Neuronal stem cell (in vitro differentiated cells): ENCODE measurements around the gene CFP.

Experiments used
- DNase-seq: peaks from one replicate; pipeline ENCODE4 v3.0.0-alpha.2; 2013; ENCODE audit warnings: low spot score
- H2AFZ ChIP-seq: one replicate; pipeline ENCODE4 v1.6.1; 2013; ENCODE audit warnings: mild to moderate bottlenecking, low read length, inconsistent platforms
- H2AK5ac ChIP-seq: 2 replicates; pipeline ENCODE4 v1.6.1; 2013; ENCODE audit warnings: low read depth, mild to moderate bottlenecking, inconsistent platforms, low read length, moderate library complexity, mixed read lengths
- H2BK120ac ChIP-seq: 2 replicates; pipeline ENCODE4 v1.6.1; 2013; ENCODE audit warnings: low read depth, mild to moderate bottlenecking, inconsistent platforms, low read length, moderate library complexity, mixed read lengths
- H2BK12ac ChIP-seq: one replicate; pipeline ENCODE4 v1.6.1; 2013; ENCODE audit warnings: low read length, inconsistent platforms
- H2BK15ac ChIP-seq: 2 replicates; pipeline ENCODE4 v1.6.1; 2013; ENCODE audit warnings: mild to moderate bottlenecking, low read length, inconsistent platforms, mixed read lengths
- H2BK5ac ChIP-seq: one replicate; pipeline ENCODE4 v1.6.1; 2013; ENCODE audit warnings: inconsistent platforms, mild to moderate bottlenecking, low read length, moderate library complexity
- H3K14ac ChIP-seq: one replicate; pipeline ENCODE4 v1.6.1; 2013; ENCODE audit warnings: low read length, inconsistent platforms
- H3K18ac ChIP-seq: 2 replicates; pipeline ENCODE4 v1.6.1; 2013; ENCODE audit warnings: low read length, inconsistent platforms
- H3K23ac ChIP-seq: 2 replicates; pipeline ENCODE4 v1.6.1; 2013; ENCODE audit warnings: low read depth, mild to moderate bottlenecking, mixed read lengths, low read length, inconsistent platforms; ENCODE audit not compliant: poor library complexity
- H3K27ac ChIP-seq: replicated peaks from 3 replicates; pipeline ENCODE4 v1.5.1; 2013; ENCODE audit warnings: low read length, inconsistent platforms
- H3K27me3 ChIP-seq, 3 experiments: 2 replicates each; pipeline ENCODE4 v1.6.1; 2013; ENCODE audit warnings: low read length in 3 of 3, mild to moderate bottlenecking in 2 of 3, inconsistent platforms in 1 of 3, low read depth in 1 of 3, mixed read lengths in 1 of 3, moderate library complexity in 1 of 3; ENCODE audit not compliant: control insufficient read depth in 3 of 3, insufficient read depth in 3 of 3
- H3K36me3 ChIP-seq, 2 donors: replicated peaks in 1 of 2; 2 replicates each; pipeline ENCODE4 v1.6.1; 2013; ENCODE audit warnings: low read length in 2 of 2; ENCODE audit not compliant: control insufficient read depth in 2 of 2, insufficient read depth in 2 of 2
- H3K4ac ChIP-seq: 2 replicates; pipeline ENCODE4 v1.6.1; 2013; ENCODE audit warnings: inconsistent platforms, mild to moderate bottlenecking, low read length, moderate library complexity
- H3K4me1 ChIP-seq, 2 donors: 1 replicate in 1 of 2; 2 replicates in 1 of 2; pipeline ENCODE4 v1.6.1; 2013; ENCODE audit warnings: low read length in 2 of 2, low read depth in 1 of 2; ENCODE audit not compliant: control insufficient read depth in 2 of 2, insufficient read depth in 1 of 2
- H3K4me2 ChIP-seq: one replicate; pipeline ENCODE4 v1.6.1; 2013; ENCODE audit warnings: mild to moderate bottlenecking, low read length, inconsistent platforms; ENCODE audit not compliant: insufficient read depth, poor library complexity, severe bottlenecking
- H3K4me3 ChIP-seq, 2 donors: 2 replicates each; pipeline ENCODE4 v1.5.1; 2013; ENCODE audit warnings: low read length in 2 of 2, mild to moderate bottlenecking in 2 of 2, inconsistent platforms in 1 of 2, moderate library complexity in 1 of 2
- H3K79me1 ChIP-seq: one replicate; pipeline ENCODE4 v1.6.1; 2013; ENCODE audit warnings: low read depth, mild to moderate bottlenecking, inconsistent platforms, low read length, moderate library complexity
- H3K9ac ChIP-seq: one replicate; pipeline ENCODE4 v1.6.1; 2013; ENCODE audit warnings: mild to moderate bottlenecking, low read depth, low read length, inconsistent platforms; ENCODE audit not compliant: poor library complexity
- H3K9me3 ChIP-seq, 2 donors: replicated peaks in 1 of 2; 2 replicates each; pipeline versions ENCODE3 to v1.6.1; 2013; ENCODE audit warnings: low read length in 2 of 2, mild to moderate bottlenecking in 2 of 2, inconsistent platforms in 1 of 2, low read depth in 1 of 2, mixed read lengths in 1 of 2, moderate library complexity in 1 of 2; ENCODE audit not compliant: control insufficient read depth in 2 of 2, insufficient read depth in 1 of 2
- H4K8ac ChIP-seq: one replicate; pipeline ENCODE4 v1.6.1; 2013; ENCODE audit warnings: low read depth, mild to moderate bottlenecking, inconsistent platforms, low read length, moderate library complexity
- H4K91ac ChIP-seq: one replicate; pipeline ENCODE4 v1.6.1; 2013; ENCODE audit warnings: low read length, low read depth, mild to moderate bottlenecking, inconsistent platforms; ENCODE audit not compliant: poor library complexity
- WGBS, 2 donors: extraction: QIAGEN DNeasy Blood & Tissue Kit; methylation state at CpG; one replicate each; pipeline ENCODE4 v1.1.7; 2013; ENCODE audit warnings: missing lambda C conversion rate in 2 of 2, mixed read lengths in 1 of 2; ENCODE audit not compliant: insufficient read length in 2 of 2, insufficient replicate concordance in 1 of 2; ENCODE audit errors: extremely low coverage in 2 of 2; 5-methylcytosine and 5-hydroxymethylcytosine counted together

Gene CFP

GRCh38 chrX:47625365-47625764, 4.4 kb downstream of the CFP start:
- Histone ChIP-seq H3K9ac (no peak overlapping the region), H2AFZ (no peak overlapping the region), H4K91ac (no peak overlapping the region), H3K23ac (no peak overlapping the region), H2BK120ac (no peak overlapping the region), H3K27me3 (peaks cover 0 to 2% (median 0%) of the 10 kb centered on the region in 3 experiments), H3K4ac (no peak overlapping the region), H2AK5ac (no peak overlapping the region), H3K9me3 (no peaks in the 10 kb centered on the region), H2BK12ac (no peak overlapping the region), H3K4me3 (no peak overlapping the region), H2BK15ac (no peak overlapping the region), H3K79me1 (no peaks in the 10 kb centered on the region), H4K8ac (no peak overlapping the region), H3K27ac (no peak overlapping the region), H3K36me3 (no peaks in the 10 kb centered on the region), H3K4me1 (peaks cover 2 to 6% of the 10 kb centered on the region in 2 donors), H3K18ac (no peak overlapping the region), H3K14ac (no peak overlapping the region), H2BK5ac (no peak overlapping the region), H3K4me2 (no peak overlapping the region)
- no CpG with 5 or more reads among the region's 2 CpGs for WGBS, 2 donors
- no peak for DNase-seq

- H3K27ac ChIP-seq = no peak overlapping the region
- H3K36me3 ChIP-seq = no peaks in the 10 kb centered on the region
- H2BK120ac ChIP-seq = no peak overlapping the region
- H2BK5ac ChIP-seq = no peak overlapping the region
- peak; percentile 56 for DNase-seq
- H3K79me1 ChIP-seq = no peaks in the 10 kb centered on the region
- no peak overlapping the region for H3K18ac ChIP-seq
- H3K4me2 ChIP-seq = peak overlapping the region; percentile 62
- no peak overlapping the region for H3K4ac ChIP-seq
- no peak overlapping the region for H3K14ac ChIP-seq
- WGBS, 2 donors = no CpG with 5 or more reads among the region's 35 CpGs
- peak overlapping the region; percentile 82 for H2AFZ ChIP-seq
- no peak overlapping the region for H3K9ac ChIP-seq
- no peak overlapping the region for H4K8ac ChIP-seq
- H2BK15ac ChIP-seq = no peak overlapping the region
- H3K4me1 ChIP-seq = peaks cover 2 to 6% of the 10 kb centered on the region in 2 donors
- peak overlapping the region; percentile 45 to 75 for H3K4me3 ChIP-seq
- no peak overlapping the region for H4K91ac ChIP-seq
- H2BK12ac ChIP-seq = no peak overlapping the region
- H2AK5ac ChIP-seq = no peak overlapping the region
- H3K23ac ChIP-seq = no peak overlapping the region
- peaks cover 0 to 2% (median 0%) of the 10 kb centered on the region in 3 experiments for H3K27me3 ChIP-seq
- no peaks in the 10 kb centered on the region for H3K9me3 ChIP-seq
Measured at GRCh38 chrX:47623540-47624027, 6.1 kb downstream of the CFP start.

GRCh38 chrX:47621851-47622250, 7.9 kb downstream of the CFP start:
- Histone ChIP-seq H4K91ac (no peak overlapping the region), H2BK12ac (no peak overlapping the region), H3K14ac (no peak overlapping the region), H3K79me1 (no peaks in the 10 kb centered on the region), H3K4me2 (no peak overlapping the region), H3K23ac (no peak overlapping the region), H2BK5ac (no peak overlapping the region), H2BK120ac (no peak overlapping the region), H3K36me3 (no peaks in the 10 kb centered on the region), H3K9me3 (no peaks in the 10 kb centered on the region), H3K18ac (no peak overlapping the region), H2AK5ac (no peak overlapping the region), H3K27me3 (peaks cover 0 to 2% (median 0%) of the 10 kb centered on the region in 3 experiments), H3K4me1 (peaks cover 2 to 6% of the 10 kb centered on the region in 2 donors), H2AFZ (no peak overlapping the region), H2BK15ac (no peak overlapping the region), H4K8ac (no peak overlapping the region), H3K4me3 (no peak overlapping the region), H3K27ac (no peak overlapping the region), H3K9ac (no peak overlapping the region), H3K4ac (no peak overlapping the region)
- WGBS, 2 donors = no CpG with 5 or more reads among the region's 6 CpGs
- DNase-seq = no peak

GRCh38 chrX:47620303-47620685, 9.4 kb downstream of the CFP start:
- Histone ChIP-seq H3K36me3 (no peaks in the 10 kb centered on the region), H3K27me3 (peaks cover 0 to 2% (median 0%) of the 10 kb centered on the region in 3 experiments), H3K4ac (no peak overlapping the region), H3K9ac (no peak overlapping the region), H2BK5ac (no peak overlapping the region), H3K79me1 (no peaks in the 10 kb centered on the region), H2BK12ac (no peak overlapping the region), H3K9me3 (no peaks in the 10 kb centered on the region), H3K23ac (no peak overlapping the region), H3K18ac (no peak overlapping the region), H4K8ac (no peak overlapping the region), H2BK120ac (no peak overlapping the region), H3K4me2 (no peak overlapping the region), H4K91ac (no peak overlapping the region), H3K4me1 (peaks cover 2 to 6% of the 10 kb centered on the region in 2 donors), H3K14ac (no peak overlapping the region), H3K27ac (no peak overlapping the region), H2AFZ (no peak overlapping the region), H3K4me3 (no peak overlapping the region), H2BK15ac (no peak overlapping the region), H2AK5ac (no peak overlapping the region)
- WGBS, 2 donors = no CpG with 5 or more reads among the region's 9 CpGs
- DNase-seq = no peak
